K562 (cell line): ENCODE measurements around the gene CEP43. TPM values are rescaled to one million over a fixed set of nuclear protein-coding genes. Genes with fewer than 3 reads are reported as not detected.
A peak's percentile ranks its signal among the peaks of the same experiment; 100 is the strongest.

Experiments used
- ATF1 ChIP-seq, 2 experiments: fragments of 450-650 bp in 1 of 2; IDR thresholded peaks; 2 replicates each; pipeline ENCODE4 v1.6.1; 2016; ENCODE audit warnings: missing compliant biosample characterization in 1 of 2, missing genetic modification characterization in 1 of 2
- IRF2 ChIP-seq: sonication (generic); formaldehyde crosslinking; IDR thresholded peaks from 2 replicates; pipeline ENCODE4 v1.8.1; 2022; ENCODE audit warnings: mild to moderate bottlenecking, missing genetic modification reagents
- KDM4B ChIP-seq, 2 experiments: fragments of 450-650 bp in 1 of 2; sonication (generic) in 1 of 2; IDR thresholded peaks; 2 replicates each; pipeline ENCODE4 v1.6.1; 2016 to 2017; ENCODE audit warnings: borderline replicate concordance in 2 of 2, antibody characterized with exemption in 1 of 2, low read depth in 1 of 2, mild to moderate bottlenecking in 1 of 2
- KLF1 ChIP-seq: fragments of 450-650 bp; IDR thresholded peaks from 2 replicates; pipeline ENCODE4 v1.6.1; 2016; ENCODE audit warnings: missing genetic modification characterization, missing compliant biosample characterization
- U2AF2 ChIP-seq: fragments of 200-400 bp; formaldehyde crosslinking; optimal IDR thresholded peaks from 2 replicates; pipeline ENCODE3; 2017; ENCODE audit warnings: low read depth, mild to moderate bottlenecking, low read length
- ZNF212 ChIP-seq: fragments of 450-650 bp; formaldehyde crosslinking; IDR thresholded peaks from 2 replicates; pipeline ENCODE4 v1.4.0; 2020; ENCODE audit warnings: mild to moderate bottlenecking
- polyA plus RNA-seq, 8 experiments: library from polyadenylated mRNA; depleted of rRNA in 4 of 8; stranded (reverse) in 5 of 8; unstranded in 3 of 8; fragments of >200 nt; fragmentation: Nextera tagmentation in 2 of 8; fragmentation: Illumina TruSeq in 1 of 8; extraction: Ambion mirVana in 2 of 8; extraction: Trizol in 1 of 8; gene quantifications; 2 replicates each; pipeline versions ENCODE4 v1.2.1 to v1.2.3, GENCODE V29; 2011 to 2014; ENCODE audit warnings: inconsistent platforms in 1 of 8, missing spikeins in 1 of 8
- total RNA-seq, 7 experiments: library from RNA; depleted of rRNA in 6 of 7; stranded (reverse); fragments of >200 nt in 6 of 7; fragmentation: Illumina TruSeq in 2 of 7; extraction: Trizol in 2 of 7; gene quantifications; 2 replicates each; pipeline versions ENCODE4 v1.2.1 to v1.2.3, GENCODE V29; 2011 to 2021; ENCODE audit warnings: low replicate concordance in 1 of 7
- TF ChIP-seq, protein P1 (sequence below): fragments of 200-600 bp; sonication (generic); IDR thresholded peaks from one replicate; pipeline ENCODE4 v1.6.1; 2012; ENCODE audit warnings: mild to moderate bottlenecking, low read depth, low read length, inconsistent platforms
- TF ChIP-seq, protein P2 (sequence below): IDR thresholded peaks from 2 replicates; pipeline ENCODE4 v1.6.1; 2014; ENCODE audit warnings: antibody characterized with exemption
- TF ChIP-seq, protein P3 (sequence below): sonication (generic); formaldehyde crosslinking; IDR thresholded peaks from 2 replicates; pipeline ENCODE4 v1.4.0; 2020; ENCODE audit warnings: mild to moderate bottlenecking, missing genetic modification reagents

CEP43 gene
- total and polyA plus RNA-seq, 9 of the 15 experiments (the other 6 are each of a cell fraction or from before 2014, with no cell fraction given), result 15.2 to 55.7 (median 47.4) TPM

DNA sequence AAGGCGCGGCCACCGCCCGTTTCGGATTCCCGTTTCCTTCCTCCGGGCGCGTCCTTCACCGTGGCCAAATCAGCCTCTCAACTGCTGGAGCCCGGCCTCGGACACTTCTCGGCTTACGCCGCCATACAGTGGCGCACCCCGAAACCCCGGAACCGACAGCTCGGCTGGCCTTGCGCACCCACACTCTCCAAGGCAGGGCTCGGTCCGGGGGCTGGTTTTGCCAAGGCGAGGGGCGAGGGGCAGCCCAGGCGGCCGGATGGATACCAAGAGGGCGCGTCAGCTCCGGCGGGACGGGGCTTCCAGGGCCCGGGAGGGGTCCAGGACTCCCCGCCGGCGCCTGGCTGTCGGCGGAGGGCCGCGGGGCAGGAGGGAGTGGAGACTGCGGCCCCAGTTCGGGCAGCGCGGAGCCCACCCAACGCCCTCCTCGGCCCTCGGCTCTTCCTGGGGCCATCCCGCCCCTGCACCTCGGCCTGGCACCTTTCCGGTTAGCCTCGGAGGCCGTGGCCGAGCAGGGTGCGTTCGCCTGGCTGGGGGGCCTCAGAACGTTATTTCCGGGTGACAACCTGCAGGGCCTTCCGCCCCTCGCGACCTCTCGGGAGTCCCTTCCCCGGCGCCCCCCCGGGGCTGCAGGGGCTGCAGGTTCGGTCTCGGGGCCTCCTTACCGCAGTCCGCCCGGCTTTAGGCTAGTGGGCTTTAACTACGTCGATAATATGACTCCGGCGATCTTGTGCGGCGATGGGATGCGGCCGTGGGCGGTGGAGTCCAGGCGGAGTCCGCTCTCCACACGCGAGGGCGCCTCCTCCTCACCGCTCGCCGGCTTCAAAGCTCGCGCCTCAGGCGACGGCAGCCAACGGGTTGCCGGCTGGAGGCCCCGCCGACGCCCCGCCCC lies 697 bp upstream of the CEP43 start (continued):
- TF ChIP-seq, protein P1, sequence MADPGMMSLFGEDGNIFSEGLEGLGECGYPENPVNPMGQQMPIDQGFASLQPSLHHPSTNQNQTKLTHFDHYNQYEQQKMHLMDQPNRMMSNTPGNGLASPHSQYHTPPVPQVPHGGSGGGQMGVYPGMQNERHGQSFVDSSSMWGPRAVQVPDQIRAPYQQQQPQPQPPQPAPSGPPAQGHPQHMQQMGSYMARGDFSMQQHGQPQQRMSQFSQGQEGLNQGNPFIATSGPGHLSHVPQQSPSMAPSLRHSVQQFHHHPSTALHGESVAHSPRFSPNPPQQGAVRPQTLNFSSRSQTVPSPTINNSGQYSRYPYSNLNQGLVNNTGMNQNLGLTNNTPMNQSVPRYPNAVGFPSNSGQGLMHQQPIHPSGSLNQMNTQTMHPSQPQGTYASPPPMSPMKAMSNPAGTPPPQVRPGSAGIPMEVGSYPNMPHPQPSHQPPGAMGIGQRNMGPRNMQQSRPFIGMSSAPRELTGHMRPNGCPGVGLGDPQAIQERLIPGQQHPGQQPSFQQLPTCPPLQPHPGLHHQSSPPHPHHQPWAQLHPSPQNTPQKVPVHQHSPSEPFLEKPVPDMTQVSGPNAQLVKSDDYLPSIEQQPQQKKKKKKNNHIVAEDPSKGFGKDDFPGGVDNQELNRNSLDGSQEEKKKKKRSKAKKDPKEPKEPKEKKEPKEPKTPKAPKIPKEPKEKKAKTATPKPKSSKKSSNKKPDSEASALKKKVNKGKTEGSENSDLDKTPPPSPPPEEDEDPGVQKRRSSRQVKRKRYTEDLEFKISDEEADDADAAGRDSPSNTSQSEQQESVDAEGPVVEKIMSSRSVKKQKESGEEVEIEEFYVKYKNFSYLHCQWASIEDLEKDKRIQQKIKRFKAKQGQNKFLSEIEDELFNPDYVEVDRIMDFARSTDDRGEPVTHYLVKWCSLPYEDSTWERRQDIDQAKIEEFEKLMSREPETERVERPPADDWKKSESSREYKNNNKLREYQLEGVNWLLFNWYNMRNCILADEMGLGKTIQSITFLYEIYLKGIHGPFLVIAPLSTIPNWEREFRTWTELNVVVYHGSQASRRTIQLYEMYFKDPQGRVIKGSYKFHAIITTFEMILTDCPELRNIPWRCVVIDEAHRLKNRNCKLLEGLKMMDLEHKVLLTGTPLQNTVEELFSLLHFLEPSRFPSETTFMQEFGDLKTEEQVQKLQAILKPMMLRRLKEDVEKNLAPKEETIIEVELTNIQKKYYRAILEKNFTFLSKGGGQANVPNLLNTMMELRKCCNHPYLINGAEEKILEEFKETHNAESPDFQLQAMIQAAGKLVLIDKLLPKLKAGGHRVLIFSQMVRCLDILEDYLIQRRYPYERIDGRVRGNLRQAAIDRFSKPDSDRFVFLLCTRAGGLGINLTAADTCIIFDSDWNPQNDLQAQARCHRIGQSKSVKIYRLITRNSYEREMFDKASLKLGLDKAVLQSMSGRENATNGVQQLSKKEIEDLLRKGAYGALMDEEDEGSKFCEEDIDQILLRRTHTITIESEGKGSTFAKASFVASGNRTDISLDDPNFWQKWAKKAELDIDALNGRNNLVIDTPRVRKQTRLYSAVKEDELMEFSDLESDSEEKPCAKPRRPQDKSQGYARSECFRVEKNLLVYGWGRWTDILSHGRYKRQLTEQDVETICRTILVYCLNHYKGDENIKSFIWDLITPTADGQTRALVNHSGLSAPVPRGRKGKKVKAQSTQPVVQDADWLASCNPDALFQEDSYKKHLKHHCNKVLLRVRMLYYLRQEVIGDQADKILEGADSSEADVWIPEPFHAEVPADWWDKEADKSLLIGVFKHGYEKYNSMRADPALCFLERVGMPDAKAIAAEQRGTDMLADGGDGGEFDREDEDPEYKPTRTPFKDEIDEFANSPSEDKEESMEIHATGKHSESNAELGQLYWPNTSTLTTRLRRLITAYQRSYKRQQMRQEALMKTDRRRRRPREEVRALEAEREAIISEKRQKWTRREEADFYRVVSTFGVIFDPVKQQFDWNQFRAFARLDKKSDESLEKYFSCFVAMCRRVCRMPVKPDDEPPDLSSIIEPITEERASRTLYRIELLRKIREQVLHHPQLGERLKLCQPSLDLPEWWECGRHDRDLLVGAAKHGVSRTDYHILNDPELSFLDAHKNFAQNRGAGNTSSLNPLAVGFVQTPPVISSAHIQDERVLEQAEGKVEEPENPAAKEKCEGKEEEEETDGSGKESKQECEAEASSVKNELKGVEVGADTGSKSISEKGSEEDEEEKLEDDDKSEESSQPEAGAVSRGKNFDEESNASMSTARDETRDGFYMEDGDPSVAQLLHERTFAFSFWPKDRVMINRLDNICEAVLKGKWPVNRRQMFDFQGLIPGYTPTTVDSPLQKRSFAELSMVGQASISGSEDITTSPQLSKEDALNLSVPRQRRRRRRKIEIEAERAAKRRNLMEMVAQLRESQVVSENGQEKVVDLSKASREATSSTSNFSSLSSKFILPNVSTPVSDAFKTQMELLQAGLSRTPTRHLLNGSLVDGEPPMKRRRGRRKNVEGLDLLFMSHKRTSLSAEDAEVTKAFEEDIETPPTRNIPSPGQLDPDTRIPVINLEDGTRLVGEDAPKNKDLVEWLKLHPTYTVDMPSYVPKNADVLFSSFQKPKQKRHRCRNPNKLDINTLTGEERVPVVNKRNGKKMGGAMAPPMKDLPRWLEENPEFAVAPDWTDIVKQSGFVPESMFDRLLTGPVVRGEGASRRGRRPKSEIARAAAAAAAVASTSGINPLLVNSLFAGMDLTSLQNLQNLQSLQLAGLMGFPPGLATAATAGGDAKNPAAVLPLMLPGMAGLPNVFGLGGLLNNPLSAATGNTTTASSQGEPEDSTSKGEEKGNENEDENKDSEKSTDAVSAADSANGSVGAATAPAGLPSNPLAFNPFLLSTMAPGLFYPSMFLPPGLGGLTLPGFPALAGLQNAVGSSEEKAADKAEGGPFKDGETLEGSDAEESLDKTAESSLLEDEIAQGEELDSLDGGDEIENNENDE, result no peak
- TF ChIP-seq, protein P2, sequence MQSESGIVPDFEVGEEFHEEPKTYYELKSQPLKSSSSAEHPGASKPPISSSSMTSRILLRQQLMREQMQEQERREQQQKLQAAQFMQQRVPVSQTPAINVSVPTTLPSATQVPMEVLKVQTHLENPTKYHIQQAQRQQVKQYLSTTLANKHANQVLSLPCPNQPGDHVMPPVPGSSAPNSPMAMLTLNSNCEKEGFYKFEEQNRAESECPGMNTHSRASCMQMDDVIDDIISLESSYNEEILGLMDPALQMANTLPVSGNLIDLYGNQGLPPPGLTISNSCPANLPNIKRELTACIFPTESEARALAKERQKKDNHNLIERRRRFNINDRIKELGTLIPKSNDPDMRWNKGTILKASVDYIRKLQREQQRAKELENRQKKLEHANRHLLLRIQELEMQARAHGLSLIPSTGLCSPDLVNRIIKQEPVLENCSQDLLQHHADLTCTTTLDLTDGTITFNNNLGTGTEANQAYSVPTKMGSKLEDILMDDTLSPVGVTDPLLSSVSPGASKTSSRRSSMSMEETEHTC, result no peak
- no peak for TF ChIP-seq U2AF2
- no peak for TF ChIP-seq IRF2 (CRISPR knock-in tag)
- no peak for TF ChIP-seq KLF1 (tag)
- TF ChIP-seq ATF1 (CRISPR knock-in tag; IDR thresholded peaks at IDR 0.05), result no peak
- 0 out of 2 replicates have a peak, but pooled peaks have one; percentile 36 for TF ChIP-seq ATF1 (tag; IDR thresholded peaks at IDR 0.05)
- 0 out of 4 replicates have a peak, but pooled peaks of 1 of the 2 experiments have one; percentile 6 for TF ChIP-seq KDM4B (IDR thresholded peaks at IDR 0.05; ENCODE audit: borderline replicate concordance in 2 of 2, low read depth in 1 of 2)
- TF ChIP-seq, protein P3, sequence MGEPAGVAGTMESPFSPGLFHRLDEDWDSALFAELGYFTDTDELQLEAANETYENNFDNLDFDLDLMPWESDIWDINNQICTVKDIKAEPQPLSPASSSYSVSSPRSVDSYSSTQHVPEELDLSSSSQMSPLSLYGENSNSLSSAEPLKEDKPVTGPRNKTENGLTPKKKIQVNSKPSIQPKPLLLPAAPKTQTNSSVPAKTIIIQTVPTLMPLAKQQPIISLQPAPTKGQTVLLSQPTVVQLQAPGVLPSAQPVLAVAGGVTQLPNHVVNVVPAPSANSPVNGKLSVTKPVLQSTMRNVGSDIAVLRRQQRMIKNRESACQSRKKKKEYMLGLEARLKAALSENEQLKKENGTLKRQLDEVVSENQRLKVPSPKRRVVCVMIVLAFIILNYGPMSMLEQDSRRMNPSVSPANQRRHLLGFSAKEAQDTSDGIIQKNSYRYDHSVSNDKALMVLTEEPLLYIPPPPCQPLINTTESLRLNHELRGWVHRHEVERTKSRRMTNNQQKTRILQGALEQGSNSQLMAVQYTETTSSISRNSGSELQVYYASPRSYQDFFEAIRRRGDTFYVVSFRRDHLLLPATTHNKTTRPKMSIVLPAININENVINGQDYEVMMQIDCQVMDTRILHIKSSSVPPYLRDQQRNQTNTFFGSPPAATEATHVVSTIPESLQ (CRISPR knock-in tag), result no peak; the same call in 1 of the 2 replicates
- no peak for TF ChIP-seq ZNF212 (CRISPR knock-in tag)
